ENCODE results near the gene SRGAP1.
"Not testable (repeated sequence)": the region's sequence is repeated elsewhere in the genome, so short reads cannot be mapped to it uniquely, and the experiment has no call there.

SRGAP1 gene

GRCh38 chr12:63875703-63876102 is 31.2 kb downstream of the SRGAP1 start:
- no peak for DNase-seq (ENCODE audit: insufficient read length)
- no peak for FAIRE-seq
- TF ChIP-seq TAF1 (IDR thresholded peaks at IDR 0.05; ENCODE audit: borderline replicate concordance, low read depth, low read length) (no peak), POLR2AphosphoS5 (IDR thresholded peaks at IDR 0.05; ENCODE audit: low read depth, low read length) (no peak), POLR2A (IDR thresholded peaks at IDR 0.05; ENCODE audit: low read depth, low read length) (no peak)

- TF ChIP-seq TAF1 (IDR thresholded peaks at IDR 0.05; ENCODE audit: borderline replicate concordance, low read depth, low read length), result no peak
- no peak for TF ChIP-seq POLR2AphosphoS5 (IDR thresholded peaks at IDR 0.05; ENCODE audit: low read depth, low read length)
- no peak for TF ChIP-seq POLR2A (IDR thresholded peaks at IDR 0.05; ENCODE audit: low read depth, low read length)
- DNase-seq (ENCODE audit: insufficient read length), result no peak
- FAIRE-seq, result no peak
Measured at GRCh38 chr12:63876980-63877379, 32.5 kb downstream of the SRGAP1 start.

GRCh38 chr12:63877693-63878092 is 33.2 kb downstream of the SRGAP1 start:
- TF ChIP-seq POLR2A (IDR thresholded peaks at IDR 0.05; ENCODE audit: low read depth, low read length), result no peak
- TF ChIP-seq POLR2AphosphoS5 (IDR thresholded peaks at IDR 0.05; ENCODE audit: low read depth, low read length), result no peak
- TF ChIP-seq TAF1 (IDR thresholded peaks at IDR 0.05; ENCODE audit: borderline replicate concordance, low read depth, low read length), result no peak
- FAIRE-seq, result no peak
- DNase-seq (ENCODE audit: insufficient read length), result no peak

- not testable (repeated sequence) for FAIRE-seq; DNase-seq (ENCODE audit: insufficient read length)
Measured at GRCh38 chr12:63880235-63880634, 35.7 kb downstream of the SRGAP1 start.

GRCh38 chr12:63880742-63881263 is 36.3 kb downstream of the SRGAP1 start:
- TF ChIP-seq POLR2AphosphoS5 (IDR thresholded peaks at IDR 0.05; ENCODE audit: low read depth, low read length), result no peak
- no peak for TF ChIP-seq POLR2A (IDR thresholded peaks at IDR 0.05; ENCODE audit: low read depth, low read length)
- TF ChIP-seq TAF1 (IDR thresholded peaks at IDR 0.05; ENCODE audit: borderline replicate concordance, low read depth, low read length), result no peak
- no peak for FAIRE-seq
- no peak for DNase-seq (ENCODE audit: insufficient read length)

- TF ChIP-seq POLR2AphosphoS5 (IDR thresholded peaks at IDR 0.05; ENCODE audit: low read depth, low read length) (no peak), POLR2A (IDR thresholded peaks at IDR 0.05; ENCODE audit: low read depth, low read length) (no peak), TAF1 (IDR thresholded peaks at IDR 0.05; ENCODE audit: borderline replicate concordance, low read depth, low read length) (no peak)
- FAIRE-seq, result no peak
- DNase-seq (ENCODE audit: insufficient read length), result no peak
Measured at GRCh38 chr12:63882844-63883243, 38.3 kb downstream of the SRGAP1 start.

GRCh38 chr12:63885401-63885800 is 40.9 kb downstream of the SRGAP1 start:
- FAIRE-seq (no peak), DNase-seq (ENCODE audit: insufficient read length) (no peak)
- TF ChIP-seq POLR2A (IDR thresholded peaks at IDR 0.05; ENCODE audit: low read depth, low read length), result no peak
- no peak for TF ChIP-seq POLR2AphosphoS5 (IDR thresholded peaks at IDR 0.05; ENCODE audit: low read depth, low read length)
- TF ChIP-seq TAF1 (IDR thresholded peaks at IDR 0.05; ENCODE audit: borderline replicate concordance, low read depth, low read length), result no peak

- no peak for TF ChIP-seq POLR2A (IDR thresholded peaks at IDR 0.05; ENCODE audit: low read depth, low read length)
- TF ChIP-seq POLR2AphosphoS5 (IDR thresholded peaks at IDR 0.05; ENCODE audit: low read depth, low read length), result no peak
- no peak for TF ChIP-seq TAF1 (IDR thresholded peaks at IDR 0.05; ENCODE audit: borderline replicate concordance, low read depth, low read length)
- no peak for FAIRE-seq
- DNase-seq (ENCODE audit: insufficient read length), result no peak
Measured at GRCh38 chr12:63888908-63889635, 44.6 kb downstream of the SRGAP1 start.

GRCh38 chr12:63889721-63890509 is 45.4 kb downstream of the SRGAP1 start:
- DNase-seq (ENCODE audit: insufficient read length) (no peak), FAIRE-seq (no peak)
- TF ChIP-seq TAF1 (IDR thresholded peaks at IDR 0.05; ENCODE audit: borderline replicate concordance, low read depth, low read length) (no peak), POLR2A (IDR thresholded peaks at IDR 0.05; ENCODE audit: low read depth, low read length) (no peak), POLR2AphosphoS5 (IDR thresholded peaks at IDR 0.05; ENCODE audit: low read depth, low read length) (no peak)

GRCh38 chr12:63893170-63893569 is 48.7 kb downstream of the SRGAP1 start:
- DNase-seq (ENCODE audit: insufficient read length), result no peak

GRCh38 chr12:63894132-63894531 is 49.6 kb downstream of the SRGAP1 start:
- no peak for FAIRE-seq
- TF ChIP-seq POLR2A (IDR thresholded peaks at IDR 0.05; ENCODE audit: low read depth, low read length) (no peak), TAF1 (IDR thresholded peaks at IDR 0.05; ENCODE audit: borderline replicate concordance, low read depth, low read length) (no peak), POLR2AphosphoS5 (IDR thresholded peaks at IDR 0.05; ENCODE audit: low read depth, low read length) (no peak)

More at GRCh38 chr12:63893170-63893569, 48.7 kb downstream of the SRGAP1 start:
- TF ChIP-seq POLR2A (IDR thresholded peaks at IDR 0.05; ENCODE audit: low read depth, low read length) (no peak), TAF1 (IDR thresholded peaks at IDR 0.05; ENCODE audit: borderline replicate concordance, low read depth, low read length) (no peak), POLR2AphosphoS5 (IDR thresholded peaks at IDR 0.05; ENCODE audit: low read depth, low read length) (no peak)
- FAIRE-seq, result no peak

GRCh38 chr12:63895841-63896240 is 51.3 kb downstream of the SRGAP1 start:
- DNase-seq (ENCODE audit: insufficient read length) (no peak), FAIRE-seq (no peak)
- no peak for TF ChIP-seq POLR2AphosphoS5 (IDR thresholded peaks at IDR 0.05; ENCODE audit: low read depth, low read length)
- no peak for TF ChIP-seq TAF1 (IDR thresholded peaks at IDR 0.05; ENCODE audit: borderline replicate concordance, low read depth, low read length)
- TF ChIP-seq POLR2A (IDR thresholded peaks at IDR 0.05; ENCODE audit: low read depth, low read length), result no peak

More at GRCh38 chr12:63894132-63894531, 49.6 kb downstream of the SRGAP1 start:
- DNase-seq (ENCODE audit: insufficient read length), result no peak
